DND-41 (cell line): ENCODE results near the gene OXGR1.

Experiments used
- EZH2 ChIP-seq: IDR thresholded peaks from 3 replicates; pipeline ENCODE4 v1.6.1; 2012; ENCODE audit warnings: borderline replicate concordance, low read depth, mild to moderate bottlenecking, moderate library complexity, low read length, inconsistent platforms; ENCODE audit not compliant: severe bottlenecking
- TF ChIP-seq, protein P1 (sequence below): IDR thresholded peaks from 2 replicates; pipeline ENCODE4 v1.5.1; 2012; ENCODE audit warnings: borderline replicate concordance, low read length, moderate library complexity, mild to moderate bottlenecking; ENCODE audit not compliant: poor library complexity, severe bottlenecking; ENCODE audit errors: extremely low read depth

DNA sequence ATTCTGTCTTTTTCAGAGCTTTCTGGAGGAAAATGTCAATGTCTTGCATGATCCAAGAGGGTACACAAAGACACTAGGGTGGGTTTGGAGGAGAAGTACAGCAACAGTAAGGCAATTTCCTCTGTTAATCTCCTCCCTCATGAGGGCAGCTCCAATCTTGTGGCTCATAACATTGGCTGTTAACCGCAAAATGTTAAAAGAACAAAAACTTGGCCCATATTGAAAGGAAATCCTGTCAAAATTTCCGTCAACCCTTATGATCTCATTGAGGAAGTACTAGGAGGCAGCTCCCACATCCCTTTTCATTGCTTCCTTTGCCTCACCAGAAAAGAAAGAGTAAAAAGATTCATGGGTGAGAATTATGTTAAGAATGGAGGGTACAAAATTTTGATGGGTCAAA lies 11.6 kb downstream of the OXGR1 start:
- no peak for TF ChIP-seq EZH2
- TF ChIP-seq, protein P1, sequence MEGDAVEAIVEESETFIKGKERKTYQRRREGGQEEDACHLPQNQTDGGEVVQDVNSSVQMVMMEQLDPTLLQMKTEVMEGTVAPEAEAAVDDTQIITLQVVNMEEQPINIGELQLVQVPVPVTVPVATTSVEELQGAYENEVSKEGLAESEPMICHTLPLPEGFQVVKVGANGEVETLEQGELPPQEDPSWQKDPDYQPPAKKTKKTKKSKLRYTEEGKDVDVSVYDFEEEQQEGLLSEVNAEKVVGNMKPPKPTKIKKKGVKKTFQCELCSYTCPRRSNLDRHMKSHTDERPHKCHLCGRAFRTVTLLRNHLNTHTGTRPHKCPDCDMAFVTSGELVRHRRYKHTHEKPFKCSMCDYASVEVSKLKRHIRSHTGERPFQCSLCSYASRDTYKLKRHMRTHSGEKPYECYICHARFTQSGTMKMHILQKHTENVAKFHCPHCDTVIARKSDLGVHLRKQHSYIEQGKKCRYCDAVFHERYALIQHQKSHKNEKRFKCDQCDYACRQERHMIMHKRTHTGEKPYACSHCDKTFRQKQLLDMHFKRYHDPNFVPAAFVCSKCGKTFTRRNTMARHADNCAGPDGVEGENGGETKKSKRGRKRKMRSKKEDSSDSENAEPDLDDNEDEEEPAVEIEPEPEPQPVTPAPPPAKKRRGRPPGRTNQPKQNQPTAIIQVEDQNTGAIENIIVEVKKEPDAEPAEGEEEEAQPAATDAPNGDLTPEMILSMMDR: no peak
